Uterus (tissue), 2 donors: ENCODE results near the gene NDUFA13.

Experiments
- POLR2A ChIP-seq, 2 donors: fragments of 450-650 bp; IDR thresholded peaks; one replicate each; pipeline ENCODE4 v1.6.1; 2016; ENCODE audit warnings: antibody characterized with exemption in 2 of 2, mild to moderate bottlenecking in 1 of 2, moderate library complexity in 1 of 2
- TF ChIP-seq, protein P1 (sequence below), 4 experiments: fragments of 200-600 bp in 2 of 4; fragments of 450-650 bp in 2 of 4; sonication (generic) in 2 of 4; IDR thresholded peaks; one replicate each; pipeline ENCODE4 v1.5.1; 2016 to 2019; ENCODE audit warnings: antibody characterized with exemption in 4 of 4, mild to moderate bottlenecking in 2 of 4, moderate library complexity in 1 of 4

DNA sequence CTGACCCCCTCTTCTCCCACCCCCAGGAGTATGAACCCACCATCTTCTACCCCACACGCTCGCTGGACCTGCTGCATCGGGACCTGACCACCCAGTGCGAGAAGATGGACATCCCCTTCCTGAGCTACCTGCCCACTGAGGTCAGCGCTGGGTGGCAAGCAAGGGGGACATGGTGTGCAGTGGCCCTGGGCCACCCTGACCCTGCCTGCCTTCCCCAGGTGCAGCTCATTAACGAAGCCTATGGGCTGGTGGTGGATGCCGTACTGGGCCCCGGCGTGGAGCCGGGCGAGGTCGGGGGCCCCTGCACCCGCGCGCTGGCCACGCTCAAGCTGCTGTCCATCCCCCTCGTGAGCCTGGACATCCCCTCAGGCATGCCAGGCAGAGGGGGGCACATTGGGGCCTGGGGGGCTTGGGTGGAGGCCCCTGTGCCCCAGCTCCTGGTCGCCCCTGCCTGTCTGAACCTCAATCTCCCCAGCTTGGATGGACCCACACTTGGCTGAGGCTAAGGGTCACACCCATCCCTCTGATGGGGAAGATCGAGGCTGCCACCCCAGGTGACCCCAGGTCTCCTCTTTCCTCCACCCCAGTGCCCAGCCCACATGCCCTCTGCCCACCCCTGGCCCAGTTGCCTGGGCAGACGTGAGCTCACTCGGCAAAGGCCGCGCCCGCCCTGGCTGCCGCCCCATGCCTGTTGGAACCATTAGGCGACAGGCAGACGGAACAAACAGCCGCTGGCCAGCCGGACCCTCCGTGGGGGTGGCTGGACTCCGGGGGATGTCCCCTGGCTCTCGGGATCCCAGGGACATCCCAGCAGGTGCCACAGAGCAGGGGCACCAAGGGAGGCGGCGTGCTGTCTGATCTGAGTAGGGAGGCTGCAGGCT is 19.5 kb downstream of the NDUFA13 start:
- TF ChIP-seq, protein P1, sequence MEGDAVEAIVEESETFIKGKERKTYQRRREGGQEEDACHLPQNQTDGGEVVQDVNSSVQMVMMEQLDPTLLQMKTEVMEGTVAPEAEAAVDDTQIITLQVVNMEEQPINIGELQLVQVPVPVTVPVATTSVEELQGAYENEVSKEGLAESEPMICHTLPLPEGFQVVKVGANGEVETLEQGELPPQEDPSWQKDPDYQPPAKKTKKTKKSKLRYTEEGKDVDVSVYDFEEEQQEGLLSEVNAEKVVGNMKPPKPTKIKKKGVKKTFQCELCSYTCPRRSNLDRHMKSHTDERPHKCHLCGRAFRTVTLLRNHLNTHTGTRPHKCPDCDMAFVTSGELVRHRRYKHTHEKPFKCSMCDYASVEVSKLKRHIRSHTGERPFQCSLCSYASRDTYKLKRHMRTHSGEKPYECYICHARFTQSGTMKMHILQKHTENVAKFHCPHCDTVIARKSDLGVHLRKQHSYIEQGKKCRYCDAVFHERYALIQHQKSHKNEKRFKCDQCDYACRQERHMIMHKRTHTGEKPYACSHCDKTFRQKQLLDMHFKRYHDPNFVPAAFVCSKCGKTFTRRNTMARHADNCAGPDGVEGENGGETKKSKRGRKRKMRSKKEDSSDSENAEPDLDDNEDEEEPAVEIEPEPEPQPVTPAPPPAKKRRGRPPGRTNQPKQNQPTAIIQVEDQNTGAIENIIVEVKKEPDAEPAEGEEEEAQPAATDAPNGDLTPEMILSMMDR (IDR thresholded peaks at IDR 0.05) = no peak
- no peak for TF ChIP-seq POLR2A (IDR thresholded peaks at IDR 0.05)
